GM15510 (cell line): Measurements from ENCODE around the gene MAPT.

Experiments used
- POLR2A ChIP-seq: IDR thresholded peaks from 3 replicates; pipeline ENCODE4 v1.6.1; 2011; ENCODE audit warnings: borderline replicate concordance; ENCODE audit not compliant: insufficient read length; ENCODE audit errors: extremely low read depth

The MAPT gene

DNA sequence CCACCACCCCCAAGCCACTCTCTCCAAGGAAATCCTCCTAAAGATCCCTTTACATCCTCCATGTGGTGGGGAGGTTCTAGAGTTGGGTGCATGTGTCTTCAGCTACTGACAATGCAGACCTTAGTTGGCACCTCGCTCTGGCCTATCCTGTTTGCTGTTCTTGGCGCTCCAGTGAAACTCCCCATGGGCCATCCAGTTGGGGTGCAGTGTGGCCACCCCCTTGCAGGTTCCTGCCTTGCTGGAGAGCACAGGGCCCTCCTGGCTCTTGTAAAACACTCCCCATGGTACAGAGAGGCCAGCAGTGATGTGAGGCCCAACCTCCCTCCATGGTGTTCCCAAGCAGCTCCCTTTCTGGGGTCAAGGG lies 82.0 kb downstream of the MAPT start:
- no peak for TF ChIP-seq POLR2A

DNA sequence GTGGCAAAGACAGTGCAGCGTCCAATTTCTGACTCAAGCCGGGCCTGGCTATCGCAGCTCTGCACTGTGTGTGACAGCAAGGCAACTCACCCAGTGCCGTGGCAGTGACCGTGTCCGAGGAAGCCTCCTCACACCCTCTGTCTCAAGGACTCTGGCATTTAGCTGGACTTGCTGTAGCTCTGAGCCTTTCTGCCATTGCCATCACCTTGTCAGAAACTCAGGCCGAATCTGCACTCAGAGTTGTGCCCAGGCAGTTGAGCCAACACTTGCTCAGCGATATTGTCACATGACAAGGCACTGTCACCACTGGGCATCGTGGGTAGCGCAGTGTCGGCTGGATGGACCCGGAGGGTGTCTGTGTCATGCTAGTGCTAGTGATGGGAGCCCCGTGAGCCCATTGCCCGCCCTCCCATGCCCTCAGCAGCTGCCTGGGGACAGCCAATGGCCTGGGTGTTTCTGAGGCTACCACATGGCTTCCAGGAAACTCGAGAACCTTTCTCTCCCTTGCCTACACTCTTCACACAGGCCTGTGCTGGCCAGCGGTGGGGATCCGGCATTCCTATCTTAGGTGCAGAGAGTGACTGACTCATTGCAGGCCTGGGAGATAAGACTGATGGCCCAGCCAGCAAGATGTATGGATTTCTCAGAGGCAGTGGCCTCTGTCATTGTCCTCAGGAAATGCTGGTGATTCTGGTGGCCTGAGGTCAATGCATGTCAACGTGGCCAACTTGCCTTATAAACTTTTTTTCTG lies 82.6 kb downstream of the MAPT start:
- no peak for TF ChIP-seq POLR2A

DNA sequence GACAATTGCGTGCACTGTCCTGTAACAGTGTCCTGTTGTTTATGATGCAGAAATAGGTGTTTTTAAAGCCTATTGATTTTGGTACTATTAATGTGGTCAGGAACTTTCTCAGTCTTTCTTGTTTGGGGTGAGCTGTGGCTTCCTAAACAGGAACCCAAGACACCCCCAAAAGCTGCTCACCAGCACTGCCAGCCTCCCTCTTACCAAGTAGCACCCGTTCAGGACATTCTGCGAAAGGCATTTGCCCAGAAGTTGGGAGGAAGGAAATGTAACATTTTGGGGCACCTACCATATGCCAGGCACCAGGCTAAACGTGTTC lies 83.1 kb downstream of the MAPT start:
- no peak for TF ChIP-seq POLR2A

DNA sequence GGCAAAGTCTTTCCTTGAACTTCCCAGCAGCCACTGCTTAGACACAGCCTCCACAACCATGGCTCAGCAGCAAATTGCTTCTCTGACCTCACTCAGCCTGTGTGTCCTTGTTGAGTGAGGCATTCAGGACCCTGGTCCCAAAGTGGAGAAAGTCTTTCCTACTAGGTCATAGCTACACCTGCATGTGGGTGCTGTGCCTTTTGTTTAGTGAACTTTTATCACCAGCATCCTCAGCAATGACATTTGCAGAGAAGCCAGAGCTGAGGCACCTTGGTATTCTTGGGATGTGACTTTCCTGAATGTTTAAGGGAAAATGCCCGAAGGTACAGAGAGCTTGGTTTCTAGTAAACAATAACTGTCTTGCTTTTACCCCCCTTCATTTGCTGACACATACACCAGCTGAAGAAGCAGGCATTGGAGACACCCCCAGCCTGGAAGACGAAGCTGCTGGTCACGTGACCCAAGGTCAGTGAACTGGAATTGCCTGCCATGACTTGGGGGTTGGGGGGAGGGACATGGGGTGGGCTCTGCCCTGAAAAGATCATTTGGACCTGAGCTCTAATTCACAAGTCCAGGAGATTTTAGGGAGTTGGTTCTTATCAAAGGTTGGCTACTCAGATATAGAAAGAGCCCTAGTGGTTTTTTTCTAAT lies 83.7 kb downstream of the MAPT start:
- TF ChIP-seq POLR2A, result no peak

DNA sequence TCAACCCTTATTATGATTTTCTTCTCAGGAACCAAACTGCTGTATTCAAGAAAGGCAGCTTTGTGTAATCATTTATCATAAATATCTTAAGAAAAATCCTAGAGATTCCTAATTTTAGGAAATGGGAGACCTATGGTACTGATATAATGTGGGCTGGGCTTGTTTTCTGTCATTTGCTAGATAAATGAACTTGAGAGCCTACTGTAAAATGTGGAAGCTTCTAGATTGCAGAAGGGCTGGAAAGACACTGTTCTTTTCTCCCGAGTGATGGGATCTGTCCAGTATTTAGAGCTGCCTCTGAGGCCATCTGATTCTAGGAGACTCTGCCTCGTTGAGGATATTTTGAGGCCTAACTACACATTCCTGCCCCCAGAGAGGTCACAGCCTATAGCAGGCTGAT lies 84.8 kb downstream of the MAPT start:
- no peak for TF ChIP-seq POLR2A

DNA sequence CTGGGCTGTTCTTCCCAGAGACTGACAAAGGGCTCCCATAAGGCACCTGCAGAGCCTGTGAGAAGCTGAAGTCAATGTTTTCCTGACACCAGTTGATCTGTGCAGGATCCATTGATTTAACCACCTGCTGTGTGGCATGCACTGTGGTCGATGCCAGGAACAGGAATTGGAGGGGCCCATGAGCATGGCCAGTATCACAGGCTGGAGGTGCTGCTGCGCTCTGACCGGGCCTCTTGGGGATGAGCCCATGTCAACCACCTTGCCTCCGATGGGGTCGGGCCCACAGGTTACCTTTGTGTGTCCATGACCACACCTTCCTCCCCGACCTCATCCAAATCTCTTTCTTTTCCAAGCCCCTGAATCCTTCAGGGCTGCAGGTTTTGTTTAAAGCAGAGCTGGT lies 86.5 kb downstream of the MAPT start:
- no peak for TF ChIP-seq POLR2A

DNA sequence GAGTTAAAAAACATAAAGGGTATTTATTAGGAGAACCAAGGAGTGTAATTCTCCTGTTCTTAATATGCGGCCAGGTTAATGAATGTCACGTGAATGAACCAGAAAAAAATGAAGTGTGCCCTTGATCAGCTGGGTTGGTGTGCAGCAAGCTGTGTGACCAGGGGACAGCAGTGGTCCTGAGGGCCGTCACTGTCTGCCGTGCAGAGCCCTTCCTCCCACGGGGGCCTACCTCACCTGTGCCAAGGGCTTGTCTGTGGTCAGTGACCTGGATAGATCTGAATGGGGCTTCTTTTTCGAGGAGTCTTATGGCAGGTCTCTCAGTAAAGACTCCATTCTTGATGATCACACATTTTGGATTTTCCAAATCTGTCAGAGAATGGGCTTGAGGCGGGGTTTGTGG lies 87.0 kb downstream of the MAPT start:
- TF ChIP-seq POLR2A, result no peak

DNA sequence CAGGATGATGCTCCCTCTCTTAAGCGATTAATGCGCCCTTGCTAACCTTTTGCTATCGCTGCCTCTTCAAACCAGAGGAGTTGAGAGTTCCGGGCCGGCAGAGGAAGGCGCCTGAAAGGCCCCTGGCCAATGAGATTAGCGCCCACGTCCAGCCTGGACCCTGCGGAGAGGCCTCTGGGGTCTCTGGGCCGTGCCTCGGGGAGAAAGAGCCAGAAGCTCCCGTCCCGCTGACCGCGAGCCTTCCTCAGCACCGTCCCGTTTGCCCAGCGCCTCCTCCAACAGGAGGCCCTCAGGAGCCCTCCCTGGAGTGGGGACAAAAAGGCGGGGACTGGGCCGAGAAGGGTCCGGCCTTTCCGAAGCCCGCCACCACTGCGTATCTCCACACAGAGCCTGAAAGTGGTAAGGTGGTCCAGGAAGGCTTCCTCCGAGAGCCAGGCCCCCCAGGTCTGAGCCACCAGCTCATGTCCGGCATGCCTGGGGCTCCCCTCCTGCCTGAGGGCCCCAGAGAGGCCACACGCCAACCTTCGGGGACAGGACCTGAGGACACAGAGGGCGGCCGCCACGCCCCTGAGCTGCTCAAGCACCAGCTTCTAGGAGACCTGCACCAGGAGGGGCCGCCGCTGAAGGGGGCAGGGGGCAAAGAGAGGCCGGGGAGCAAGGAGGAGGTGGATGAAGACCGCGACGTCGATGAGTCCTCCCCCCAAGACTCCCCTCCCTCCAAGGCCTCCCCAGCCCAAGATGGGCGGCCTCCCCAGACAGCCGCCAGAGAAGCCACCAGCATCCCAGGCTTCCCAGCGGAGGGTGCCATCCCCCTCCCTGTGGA lies 88.6 kb downstream of the MAPT start:
- TF ChIP-seq POLR2A, result no peak

DNA sequence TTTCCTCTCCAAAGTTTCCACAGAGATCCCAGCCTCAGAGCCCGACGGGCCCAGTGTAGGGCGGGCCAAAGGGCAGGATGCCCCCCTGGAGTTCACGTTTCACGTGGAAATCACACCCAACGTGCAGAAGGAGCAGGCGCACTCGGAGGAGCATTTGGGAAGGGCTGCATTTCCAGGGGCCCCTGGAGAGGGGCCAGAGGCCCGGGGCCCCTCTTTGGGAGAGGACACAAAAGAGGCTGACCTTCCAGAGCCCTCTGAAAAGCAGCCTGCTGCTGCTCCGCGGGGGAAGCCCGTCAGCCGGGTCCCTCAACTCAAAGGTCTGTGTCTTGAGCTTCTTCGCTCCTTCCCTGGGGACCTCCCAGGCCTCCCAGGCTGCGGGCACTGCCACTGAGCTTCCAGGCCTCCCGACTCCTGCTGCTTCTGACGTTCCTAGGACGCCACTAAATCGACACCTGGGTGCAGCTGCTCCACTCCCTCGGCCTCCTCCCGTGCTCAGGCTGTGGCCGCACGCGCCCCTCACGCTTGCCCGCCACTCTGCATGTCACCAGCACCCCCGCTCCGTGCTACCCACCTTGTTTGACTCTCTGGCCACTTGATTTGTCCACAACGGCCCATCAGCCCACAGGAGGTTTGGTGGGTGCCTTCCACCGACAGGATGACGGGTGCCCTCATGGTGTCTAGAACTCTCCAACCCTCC lies 89.4 kb downstream of the MAPT start:
- no peak for TF ChIP-seq POLR2A

DNA sequence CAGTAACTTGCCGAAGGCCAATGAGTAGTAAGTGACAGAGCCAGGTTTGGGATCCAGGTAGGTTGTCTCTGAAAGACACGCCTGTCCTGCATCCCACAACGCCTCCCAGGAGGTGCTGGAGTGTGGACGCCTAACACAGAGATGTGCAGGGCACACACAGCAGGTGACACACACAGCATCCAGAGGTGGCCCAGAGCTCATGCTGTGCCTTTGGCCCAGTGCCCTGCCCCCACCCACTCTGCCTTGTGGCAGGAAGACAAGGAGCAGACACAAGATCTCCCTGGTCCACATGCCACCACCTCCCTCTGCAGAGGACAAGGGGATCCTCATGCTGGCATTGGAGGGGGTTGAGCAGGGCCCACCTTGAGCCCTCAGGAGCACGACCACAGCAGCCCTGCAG lies 90.0 kb downstream of the MAPT start:
- no peak for TF ChIP-seq POLR2A

DNA sequence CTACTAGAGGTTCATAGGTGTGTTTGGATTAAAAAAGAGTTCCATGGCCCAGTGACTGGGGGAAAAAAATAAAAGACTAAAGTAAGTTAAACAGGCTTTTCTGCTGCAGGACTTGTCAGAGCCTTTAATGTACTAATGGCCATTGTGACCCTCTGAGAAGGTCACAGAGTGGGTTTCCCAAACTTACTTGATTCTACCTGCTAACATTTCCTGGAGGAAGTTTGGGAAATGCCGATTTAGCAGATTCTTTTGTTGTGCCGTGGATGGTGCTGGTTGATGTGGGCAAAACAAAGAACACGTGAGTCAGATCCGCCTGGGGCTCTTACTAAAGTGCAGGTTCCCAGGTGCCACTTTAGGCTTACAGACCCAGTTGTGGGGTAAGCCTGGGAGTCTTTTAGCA lies 91.1 kb downstream of the MAPT start:
- TF ChIP-seq POLR2A, result no peak

DNA sequence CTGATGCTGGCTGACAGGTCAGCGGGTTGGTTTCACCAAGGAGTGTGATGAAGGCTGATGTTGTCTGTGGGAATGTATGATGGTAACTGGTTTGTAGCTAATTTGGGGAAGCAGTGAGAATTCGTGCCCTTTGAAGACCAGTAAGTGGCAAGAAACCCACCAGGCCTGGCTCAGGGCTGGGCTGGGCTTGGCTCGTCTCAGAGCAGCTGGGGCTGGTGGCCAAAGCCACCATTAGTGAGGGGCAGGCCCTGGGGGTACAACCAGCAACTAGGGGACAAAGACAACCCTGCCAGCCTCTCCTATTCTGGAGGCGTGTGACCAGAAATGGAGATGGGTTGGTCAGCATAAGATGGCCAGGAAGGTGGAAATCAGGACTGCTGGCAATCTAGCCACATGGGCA lies 91.7 kb downstream of the MAPT start:
- TF ChIP-seq POLR2A, result no peak

DNA sequence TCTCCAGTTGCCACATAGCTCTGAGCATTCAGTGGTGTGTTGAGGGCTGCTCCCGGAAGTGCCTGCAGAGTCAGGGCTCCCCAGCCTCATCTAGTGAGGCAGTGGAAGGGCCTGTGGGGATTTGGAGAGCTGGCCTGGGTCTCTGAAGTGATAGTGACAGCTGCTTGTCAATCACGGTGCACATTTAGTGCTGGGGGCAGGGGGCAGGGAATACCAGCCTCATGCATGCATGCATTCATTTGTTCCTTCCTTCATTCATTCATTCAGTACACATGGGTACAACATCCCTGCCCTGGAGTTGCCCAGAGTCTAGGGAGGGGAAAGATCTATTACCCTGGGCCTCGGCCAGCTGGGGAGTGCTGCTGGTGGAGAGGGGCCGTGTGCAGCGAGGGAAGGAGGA lies 93.4 kb downstream of the MAPT start:
- TF ChIP-seq POLR2A, result no peak

DNA sequence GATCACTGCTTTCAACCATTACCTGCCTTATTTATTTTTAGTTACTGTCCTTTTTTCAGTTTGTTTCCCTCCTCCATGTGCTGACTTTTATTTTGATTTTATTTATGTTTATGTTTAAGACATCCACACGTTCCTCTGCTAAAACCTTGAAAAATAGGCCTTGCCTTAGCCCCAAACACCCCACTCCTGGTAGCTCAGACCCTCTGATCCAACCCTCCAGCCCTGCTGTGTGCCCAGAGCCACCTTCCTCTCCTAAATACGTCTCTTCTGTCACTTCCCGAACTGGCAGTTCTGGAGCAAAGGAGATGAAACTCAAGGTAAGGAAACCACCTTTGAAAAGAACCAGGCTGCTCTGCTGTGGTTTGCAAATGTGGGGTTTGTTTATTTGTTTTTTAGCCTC lies 95.4 kb downstream of the MAPT start:
- no peak for TF ChIP-seq POLR2A

DNA sequence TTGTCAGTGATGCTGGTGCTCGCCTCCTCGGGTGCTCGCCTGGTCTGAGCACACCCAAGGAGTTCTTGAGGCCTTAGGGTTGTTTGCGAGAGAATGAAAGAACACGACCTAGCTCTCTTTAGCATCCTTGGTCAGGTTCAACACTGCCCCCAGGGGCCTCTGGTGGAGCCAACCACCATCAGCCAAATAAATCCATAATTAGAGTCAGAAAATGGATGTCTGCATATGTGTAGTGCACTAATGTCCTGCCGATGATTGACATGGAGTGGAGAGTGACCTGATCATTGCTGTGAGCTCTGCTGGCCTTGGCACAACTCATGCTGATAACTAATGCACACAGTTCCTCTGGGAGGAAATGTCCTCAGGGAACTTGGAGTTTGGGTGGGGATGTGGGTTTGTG lies 96.5 kb downstream of the MAPT start:
- TF ChIP-seq POLR2A, result no peak
